H1 (cell line): ENCODE results near the gene IDI1. TPM values are rescaled to one million over a fixed set of nuclear protein-coding genes. Genes with fewer than 3 reads are reported as not detected.

Source experiments
- FOSL1 ChIP-seq: IDR thresholded peaks from 2 replicates; pipeline ENCODE4 v1.6.1; 2011; ENCODE audit warnings: mild to moderate bottlenecking, low read depth, low read length, moderate library complexity; ENCODE audit not compliant: insufficient read depth
- polyA plus RNA-seq, 7 experiments: library from polyadenylated mRNA; depleted of rRNA in 3 of 7; stranded (reverse) in 5 of 7; unstranded in 2 of 7; fragments of >200 nt in 5 of 7; fragments of 200-250 nt in 2 of 7; gene quantifications; 1 replicate in 5 of 7; 2 replicates in 1 of 7; 4 replicates in 1 of 7; pipeline versions ENCODE4 v1.2.1 to v1.2.3, GENCODE V29; 2011 to 2013; ENCODE audit warnings: missing spikeins in 2 of 7, mixed read lengths in 2 of 7
- total RNA-seq: library from RNA; stranded (reverse); fragmentation: NEBNext Ultra II Directional; extraction: Animal tissue kit (Norgen Biotek cat#: 25700); gene quantifications from 2 replicates; pipeline ENCODE4 v1.2.1, GENCODE V29; 2021

Gene IDI1
- total and polyA plus RNA-seq, 2 of the 8 experiments (the other 6 are each of a cell fraction or from before 2014, with no cell fraction given) = 35.3 to 56.6 TPM

DNA sequence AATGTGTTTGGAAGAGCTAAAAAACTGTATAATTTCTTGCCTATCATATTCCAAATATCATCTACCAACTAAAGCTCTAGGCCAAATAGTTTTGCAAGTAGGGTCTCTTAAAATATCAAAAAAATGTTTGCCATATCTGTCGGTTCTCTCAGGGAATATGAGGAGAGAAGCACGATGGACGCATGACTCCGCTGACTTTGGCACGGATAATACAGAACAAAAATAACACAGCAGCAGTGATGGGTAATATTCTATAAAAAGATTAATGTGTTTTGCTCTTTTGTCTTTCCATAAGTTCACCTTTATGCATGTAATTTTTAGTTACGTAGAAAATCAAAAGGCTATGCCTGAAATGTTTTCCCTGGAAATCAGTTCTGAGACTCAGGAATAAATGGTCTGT is 22.3 kb downstream of the IDI1 start (continued):
- no peak for TF ChIP-seq FOSL1
